Lung (tissue), 12 donors: Measurements from ENCODE around the gene STN1. TPM values are rescaled to one million over a fixed set of nuclear protein-coding genes. Genes with fewer than 3 reads are reported as not detected.

ENCODE experiments used
- ATAC-seq: fragments of 200-7000 bp; cut with Tn5 transposase; one replicate; pipeline ENCODE4 v1.9.1; 2020; ENCODE audit warnings: moderate number of reproducible peaks; ENCODE audit not compliant: insufficient read depth, low FRiP score
- DNase-seq, 3 donors: peaks; one replicate each; pipeline ENCODE4 v3.0.0-alpha.2; 2013 to 2017
- H3K27ac ChIP-seq, 2 donors: one replicate each; pipeline ENCODE4 v1.5.1; 2013; ENCODE audit warnings: mild to moderate bottlenecking in 2 of 2, moderate library complexity in 2 of 2, control low read depth in 1 of 2, inconsistent platforms in 1 of 2, low read depth in 1 of 2, low read length in 1 of 2
- H3K27me3 ChIP-seq, 3 donors: one replicate each; pipeline ENCODE4 v1.5.1; 2013; ENCODE audit warnings: low read length in 2 of 3; ENCODE audit not compliant: control insufficient read depth in 3 of 3, insufficient read depth in 3 of 3
- H3K36me3 ChIP-seq, 4 donors: one replicate each; pipeline ENCODE4 v1.5.1; 2013; ENCODE audit warnings: low read length in 4 of 4, mild to moderate bottlenecking in 1 of 4, moderate library complexity in 1 of 4; ENCODE audit not compliant: control insufficient read depth in 4 of 4, insufficient read depth in 4 of 4
- H3K4me1 ChIP-seq, 5 donors: one replicate each; pipeline ENCODE4 v1.5.1; 2013; ENCODE audit warnings: low read length in 5 of 5, mild to moderate bottlenecking in 2 of 5, moderate library complexity in 1 of 5; ENCODE audit not compliant: control insufficient read depth in 5 of 5, insufficient read depth in 5 of 5
- H3K4me3 ChIP-seq: one replicate; pipeline ENCODE4 v1.5.1; 2013; ENCODE audit warnings: mild to moderate bottlenecking, control low read depth, moderate library complexity
- H3K9ac ChIP-seq, 2 donors: one replicate each; pipeline ENCODE4 v1.5.1; 2013; ENCODE audit warnings: low read length in 2 of 2, control low read depth in 1 of 2; ENCODE audit not compliant: insufficient read depth in 1 of 2
- H3K9me3 ChIP-seq, 4 donors: one replicate each; pipeline ENCODE4 v1.5.1; 2013; ENCODE audit warnings: low read length in 3 of 4, mild to moderate bottlenecking in 1 of 4, moderate library complexity in 1 of 4; ENCODE audit not compliant: control insufficient read depth in 4 of 4, insufficient read depth in 3 of 4
- CTCF ChIP-seq: IDR thresholded peaks from 2 replicates; pipeline ENCODE4 v1.5.1; 2012; ENCODE audit warnings: mild to moderate bottlenecking; ENCODE audit errors: control extremely low read depth, extremely low read depth
- WGBS, 2 donors: extraction: QIAGEN DNeasy Blood & Tissue Kit; methylation state at CpG; one replicate each; pipeline ENCODE4 v1.1.7; 2013; 5-methylcytosine and 5-hydroxymethylcytosine counted together
- polyA plus RNA-seq, 2 donors: library from polyadenylated mRNA; stranded (reverse); fragments of 200-250 nt; gene quantifications; one replicate each; pipeline ENCODE4 v1.2.1, GENCODE V29; 2013
- total RNA-seq, 2 donors: library from RNA; depleted of rRNA in 1 of 2; stranded (reverse); fragments of >200 nt in 1 of 2; gene quantifications; one replicate each; pipeline ENCODE4 v1.2.1, GENCODE V29; 2014 to 2021
- donor health status: control.
- donor health status: control.
- donor health status: Bipolar disorder and iron deficiency.
- donor health status: healthy.
- donor health status: DM: yes; HTN: yes; CAD: no.

STN1 gene
- total and polyA plus RNA-seq, 4 donors, result 26.5 to 43.8 (median 39.1) TPM

- H3K27ac ChIP-seq, result peak overlapping the region; percentile 67 to 85
- no peak for TF ChIP-seq CTCF
- peak overlapping the region in 1 of 2 donors; percentile 40 for H3K9ac ChIP-seq
- H3K27me3 ChIP-seq, result no peaks in the 10 kb centered on the region
- ATAC-seq (no peak), DNase-seq (peak; percentile 84 to 91 (median 87))
- peak overlapping the region; percentile 56 for H3K4me3 ChIP-seq
- H3K4me1 ChIP-seq, result peaks cover 19 to 60% (median 45%) of the 10 kb centered on the region in 5 donors
- H3K36me3 ChIP-seq, result peaks cover 0 to 2% (median 0%) of the 10 kb centered on the region in 4 donors
- WGBS, 2 donors, result 5% methylated on average over 13 of the region's 13 CpGs
- no peaks in the 10 kb centered on the region for H3K9me3 ChIP-seq
Observed at GRCh38 chr10:103854265-103854685, 63.7 kb downstream of the STN1 start.

DNA sequence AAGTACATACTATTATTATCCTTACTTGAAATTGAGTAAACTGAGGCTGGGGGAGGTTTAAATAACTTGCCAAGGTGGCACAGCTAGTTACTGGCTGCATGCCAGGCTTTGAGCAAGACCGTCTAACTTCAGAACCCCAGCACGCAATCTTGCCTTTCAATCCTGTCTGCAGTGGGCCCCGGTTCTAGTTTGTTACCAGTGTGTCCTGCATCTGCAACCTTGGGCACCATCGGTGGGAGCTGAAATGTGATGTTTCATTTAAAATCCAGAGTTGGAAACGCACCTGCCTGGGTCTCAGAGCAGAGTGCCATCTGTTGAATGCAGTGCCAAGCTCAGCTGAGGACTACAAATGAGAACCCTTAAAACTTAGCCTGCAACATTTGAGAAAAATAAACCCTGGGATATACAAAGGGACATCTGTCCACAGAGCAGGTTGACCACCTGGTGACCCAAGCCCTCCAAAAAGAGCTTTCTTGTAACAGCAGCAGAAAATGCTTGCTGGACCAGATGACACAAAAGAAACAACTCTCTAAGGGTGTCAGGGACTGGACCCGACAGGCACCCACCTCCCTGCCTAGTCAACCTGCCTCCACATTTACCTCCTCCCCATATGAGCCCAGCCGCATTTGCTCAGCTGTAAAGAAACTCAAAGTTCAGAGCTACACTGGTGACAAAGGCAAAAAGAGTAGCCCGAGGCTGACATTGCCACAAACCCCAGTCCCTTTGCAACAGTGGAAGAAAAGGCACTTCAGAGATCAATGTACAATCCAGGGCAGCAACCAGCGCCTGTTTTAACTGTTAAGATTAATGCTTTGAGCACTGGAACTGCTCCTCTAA lies 64.3 kb downstream of the STN1 start:
- H3K27ac ChIP-seq, result peak overlapping the region; percentile 57 to 85
- peaks cover 20 to 61% (median 45%) of the 10 kb centered on the region in 5 donors for H3K4me1 ChIP-seq
- ATAC-seq (no peak), DNase-seq (peak in 1 of 3 donors; percentile 26)
- peaks cover 0 to 2% (median 0%) of the 10 kb centered on the region in 4 donors for H3K36me3 ChIP-seq
- H3K9me3 ChIP-seq, result no peaks in the 10 kb centered on the region
- TF ChIP-seq CTCF, result no peak
- WGBS, 2 donors, result 37 to 58% methylated on average over 9 of the region's 9 CpGs
- peak overlapping the region in 1 of 2 donors; percentile 50 for H3K9ac ChIP-seq
- no peaks in the 10 kb centered on the region for H3K27me3 ChIP-seq
- H3K4me3 ChIP-seq, result no peak overlapping the region

DNA sequence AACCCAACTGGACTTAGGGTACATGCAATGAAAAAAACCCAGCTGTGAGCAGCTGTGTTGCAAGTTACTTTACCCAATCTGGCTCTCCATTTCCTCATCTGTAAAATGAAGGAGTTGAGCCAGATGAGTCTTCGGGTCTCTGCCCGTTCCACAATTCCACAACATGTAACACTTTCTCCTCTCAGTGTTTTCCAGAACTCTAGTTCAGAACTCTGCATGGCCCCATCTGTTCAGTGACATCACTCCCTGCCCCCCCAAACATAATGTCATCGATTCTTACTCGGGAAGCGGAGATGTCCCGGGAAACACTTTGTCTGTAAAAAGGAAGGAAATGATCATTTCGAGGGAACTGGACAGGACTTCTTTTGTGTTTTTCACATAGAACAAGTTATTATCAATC lies 65.1 kb downstream of the STN1 start:
- DNase-seq, result peak; percentile 57 to 86 (median 79)
- peak overlapping the region in 1 of 2 donors; percentile 50 for H3K9ac ChIP-seq
- no peaks in the 10 kb centered on the region for H3K9me3 ChIP-seq
- TF ChIP-seq CTCF, result no peak
- peaks cover 20 to 61% (median 45%) of the 10 kb centered on the region in 5 donors for H3K4me1 ChIP-seq
- H3K27ac ChIP-seq, result peak overlapping the region in 1 of 2 donors; percentile 50
- H3K36me3 ChIP-seq, result peaks cover 0 to 2% (median 0%) of the 10 kb centered on the region in 4 donors
- H3K27me3 ChIP-seq, result no peaks in the 10 kb centered on the region
- no peak for ATAC-seq
- H3K4me3 ChIP-seq, result no peak overlapping the region
- 14 to 43% methylated on average over 7 of the region's 7 CpGs for WGBS, 2 donors
